GM21381 (cell line): Measurements from ENCODE around the gene FAM107B.

ENCODE experiments used
- ATAC-seq: cut with Tn5 transposase; IDR thresholded peaks from one replicate; pipeline ENCODE4 v1.9.1; 2021; ENCODE audit warnings: mild to moderate bottlenecking, moderate library complexity; ENCODE audit not compliant: unreplicated experiment

FAM107B gene

GRCh38 chr10:14518149-14518548 lies 256.5 kb downstream of the FAM107B start:
- ATAC-seq = no peak

GRCh38 chr10:14513123-14513522 lies 261.6 kb downstream of the FAM107B start:
- ATAC-seq = no peak

DNA sequence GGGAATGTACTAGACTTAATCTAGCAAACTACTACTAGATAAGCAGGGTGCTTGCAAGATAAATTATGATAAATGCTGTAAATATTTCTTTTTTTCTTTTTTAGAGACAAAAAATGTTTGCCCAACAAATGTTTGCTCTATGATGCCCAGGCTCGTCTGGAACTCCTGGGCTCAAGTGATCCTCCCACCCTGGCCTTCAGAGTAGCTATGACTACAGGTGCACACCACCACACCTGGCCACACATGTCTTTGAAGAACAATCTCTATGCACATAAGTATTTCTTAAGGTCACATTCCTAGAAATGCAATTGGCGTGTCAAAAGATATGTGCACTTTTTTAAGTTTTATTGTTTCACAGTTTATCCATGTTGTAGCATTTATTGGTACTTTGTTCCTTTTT lies 264.4 kb downstream of the FAM107B start:
- ATAC-seq = no peak

DNA sequence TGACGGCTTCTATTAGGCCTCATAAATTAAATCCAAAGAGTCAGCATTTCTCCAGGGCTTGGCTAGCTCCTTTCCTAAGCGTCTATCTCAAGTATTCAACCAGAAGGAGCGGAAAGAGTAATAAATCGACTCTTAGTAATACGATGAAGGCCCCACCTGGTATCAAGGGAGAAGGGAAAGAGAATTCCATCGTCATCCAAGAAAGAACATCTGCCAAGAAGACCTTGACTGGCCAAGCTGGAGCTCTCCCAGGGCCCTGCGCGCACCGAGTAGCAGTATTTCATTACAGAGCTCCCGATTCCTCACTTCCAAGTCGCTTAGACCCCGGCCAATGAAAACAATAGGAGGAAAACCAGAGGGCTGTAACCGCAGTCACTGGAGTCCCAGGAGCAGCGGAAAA lies 266.0 kb downstream of the FAM107B start:
- ATAC-seq = no peak

DNA sequence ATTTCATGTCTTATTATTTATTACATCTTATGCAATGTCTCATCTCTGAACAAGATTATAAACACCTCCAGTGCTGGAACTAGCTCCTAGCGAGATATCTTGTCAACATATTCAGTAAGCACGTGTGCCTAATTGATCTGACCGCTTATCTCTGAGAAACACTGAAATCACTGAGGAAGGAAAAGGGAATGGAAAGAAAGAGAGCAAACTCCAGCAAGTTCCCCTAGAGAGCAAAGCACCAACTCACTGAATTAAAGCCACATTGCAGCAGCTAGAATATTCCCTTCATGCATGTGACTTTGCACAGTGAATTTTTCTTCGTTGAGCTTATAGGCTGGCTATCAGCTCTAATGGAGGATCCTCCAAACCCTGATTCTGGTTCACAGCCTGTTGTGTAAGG lies 266.9 kb downstream of the FAM107B start:
- no peak for ATAC-seq

DNA sequence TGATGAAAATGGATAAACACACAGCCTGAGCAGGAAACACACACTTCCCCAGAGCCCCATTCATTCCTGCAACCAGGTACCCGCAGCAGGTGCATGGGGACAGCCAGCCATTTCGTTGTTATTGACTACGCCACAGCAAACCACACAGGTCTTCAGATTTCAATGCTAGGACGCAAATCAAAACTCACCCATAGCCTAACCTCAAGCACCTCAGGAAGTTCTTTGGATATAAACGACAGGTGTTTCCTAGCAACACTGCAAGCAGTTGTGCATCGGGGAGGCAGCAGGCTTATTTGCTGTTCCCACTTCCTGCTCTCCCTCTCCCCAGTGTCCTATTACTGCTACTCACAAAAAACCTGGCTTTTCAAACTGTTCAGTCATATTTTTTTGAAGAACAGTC lies 267.5 kb downstream of the FAM107B start:
- no peak for ATAC-seq

- no peak for ATAC-seq
Measured at GRCh38 chr10:14502431-14502830, 272.3 kb downstream of the FAM107B start.

DNA sequence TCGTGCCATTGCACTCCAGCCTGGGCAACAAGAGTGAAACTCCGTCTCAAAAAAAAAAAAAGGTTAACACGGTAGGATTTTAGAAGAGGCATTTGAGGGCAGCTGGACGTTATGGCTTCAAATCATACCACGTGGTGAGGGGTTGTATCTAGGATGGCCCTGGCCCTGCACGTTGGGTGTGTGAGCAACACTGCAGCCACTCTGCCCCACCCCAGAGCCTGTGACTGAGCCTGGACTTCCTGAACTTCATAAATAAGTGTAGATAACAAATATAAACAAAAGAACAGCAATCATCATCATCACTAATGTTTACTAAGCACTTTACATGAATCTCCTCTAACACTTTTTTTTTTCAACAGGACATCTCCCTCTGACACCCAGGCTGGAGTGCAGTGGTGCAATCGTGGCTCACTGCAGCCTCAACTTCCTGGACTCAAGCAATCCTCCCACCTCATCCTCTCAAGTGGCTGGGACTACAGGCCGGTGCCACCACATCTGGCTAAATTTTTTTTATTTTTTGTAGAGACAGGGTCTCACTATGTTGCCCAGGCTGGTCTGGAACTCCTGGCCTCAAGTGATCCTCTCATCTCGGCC lies 274.4 kb downstream of the FAM107B start:
- no peak for ATAC-seq

DNA sequence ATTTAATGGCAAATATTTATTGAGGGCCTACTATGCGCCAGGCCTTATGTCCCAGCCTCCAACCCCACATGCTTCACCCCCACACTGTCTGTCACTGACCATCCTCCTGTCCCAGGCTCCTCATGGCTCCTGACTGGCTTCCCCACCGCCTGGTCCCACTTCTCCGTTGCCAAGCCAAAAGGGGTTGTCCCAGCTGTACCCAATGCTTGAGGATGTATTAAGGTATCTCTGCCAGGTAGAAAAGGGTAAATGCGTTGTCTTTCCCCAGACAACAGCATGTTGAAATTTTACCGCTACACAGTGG lies 275.1 kb downstream of the FAM107B start:
- no peak for ATAC-seq

DNA sequence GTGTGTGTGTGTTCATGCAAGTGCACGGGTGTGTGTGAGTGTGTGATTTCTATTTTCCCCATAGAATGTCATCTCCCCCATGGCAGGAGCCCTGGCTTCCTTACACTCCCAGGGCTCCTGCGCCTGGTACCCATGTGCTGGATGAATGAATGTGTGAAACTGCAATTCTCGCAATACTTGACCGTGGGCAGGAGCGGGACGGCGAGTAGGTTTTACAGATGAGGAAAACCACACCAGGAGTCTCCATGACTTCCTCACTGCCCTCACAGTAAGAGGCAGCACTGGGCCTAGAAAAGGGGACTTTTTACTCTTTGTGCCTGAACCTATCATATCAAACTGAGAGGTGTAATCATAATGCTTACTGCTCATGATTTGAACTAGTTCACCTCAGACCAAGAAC lies 276.4 kb downstream of the FAM107B start:
- ATAC-seq = no peak

DNA sequence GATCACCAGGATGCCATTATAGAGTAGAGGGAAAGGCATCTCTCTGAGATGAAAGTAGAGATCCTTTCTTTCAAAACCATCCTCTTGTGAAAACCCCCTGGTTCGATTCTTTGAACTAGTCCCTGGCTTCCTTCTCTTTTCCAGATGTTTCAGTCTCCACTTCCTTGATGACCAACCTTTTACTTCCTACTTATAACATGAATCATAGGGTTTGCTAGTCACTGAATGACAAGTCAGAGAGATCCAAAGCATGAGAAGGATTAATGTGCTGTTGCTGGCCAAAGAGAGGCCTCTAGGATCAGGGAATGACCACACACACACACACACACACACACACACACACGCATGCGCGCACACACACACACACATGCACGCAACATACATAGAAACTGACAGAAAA lies 282.9 kb downstream of the FAM107B start:
- no peak for ATAC-seq

GRCh38 chr10:14489522-14490177 lies 285.0 kb downstream of the FAM107B start:
- no peak for ATAC-seq

DNA sequence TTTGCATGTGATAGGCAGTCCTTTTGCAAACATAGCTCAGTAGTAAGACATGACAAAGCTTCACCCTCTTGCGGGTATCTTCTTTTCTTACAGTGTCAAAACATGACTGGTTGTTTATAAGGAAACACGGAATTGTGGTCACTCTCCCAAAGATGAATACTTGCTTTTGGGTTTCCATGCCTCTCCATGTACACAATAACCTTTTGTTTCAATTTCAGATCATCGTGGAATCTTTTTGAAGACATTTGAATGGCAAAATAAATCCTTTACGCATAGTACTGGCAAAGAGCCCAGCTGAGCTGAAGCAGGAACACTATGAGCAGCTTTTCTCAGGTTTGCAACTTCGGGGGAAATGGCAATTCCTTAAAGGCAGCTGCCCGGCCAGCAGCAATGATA lies 287.2 kb downstream of the FAM107B start:
- no peak for ATAC-seq

GRCh38 chr10:14486777-14487487 lies 287.8 kb downstream of the FAM107B start:
- ATAC-seq = no peak

- ATAC-seq = no peak
Measured at GRCh38 chr10:14485986-14486385, 288.7 kb downstream of the FAM107B start.

GRCh38 chr10:14483417-14483816 lies 291.3 kb downstream of the FAM107B start:
- ATAC-seq = no peak

DNA sequence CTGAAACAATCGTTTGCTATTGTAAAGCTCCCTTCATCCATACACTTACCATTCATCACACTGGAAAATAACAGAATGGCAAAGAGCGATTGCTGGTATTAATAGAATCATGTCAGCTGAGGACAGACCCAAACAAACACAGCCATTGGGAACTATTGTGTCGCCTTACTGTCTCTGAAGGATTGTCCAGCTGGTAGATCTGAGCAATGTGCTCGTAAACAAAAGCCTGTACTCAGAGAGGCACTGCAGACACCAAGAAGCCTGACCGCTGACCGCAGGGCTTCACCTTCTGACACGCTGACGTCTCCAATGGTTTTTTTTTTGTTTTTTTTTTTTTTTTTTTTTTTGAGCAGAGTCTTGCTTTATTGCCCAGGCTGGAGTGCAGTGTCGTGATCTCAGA lies 292.9 kb downstream of the FAM107B start:
- no peak for ATAC-seq

- no peak for ATAC-seq
Measured at GRCh38 chr10:14481014-14481413, 293.7 kb downstream of the FAM107B start.

- ATAC-seq = no peak
Measured at GRCh38 chr10:14478604-14479003, 296.1 kb downstream of the FAM107B start.

DNA sequence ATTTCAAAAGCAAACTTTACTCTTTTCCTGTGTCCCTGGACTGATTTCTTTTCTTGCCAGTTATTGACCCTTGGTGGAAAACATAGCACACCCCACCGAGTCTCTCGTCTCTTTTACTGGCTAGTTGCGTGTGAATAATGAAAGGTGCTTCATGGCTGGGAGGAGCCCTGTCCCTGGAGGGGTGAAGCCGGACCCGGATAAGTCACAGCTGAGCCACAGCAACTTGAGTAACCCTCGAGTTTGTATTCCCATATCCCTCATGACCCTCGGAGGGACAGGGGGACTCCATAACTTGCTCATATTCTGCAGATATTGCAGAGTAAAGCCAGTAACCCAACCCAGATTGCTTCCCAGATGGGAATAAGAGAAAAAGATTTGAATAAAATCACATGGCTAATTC lies 296.5 kb downstream of the FAM107B start:
- ATAC-seq = no peak

DNA sequence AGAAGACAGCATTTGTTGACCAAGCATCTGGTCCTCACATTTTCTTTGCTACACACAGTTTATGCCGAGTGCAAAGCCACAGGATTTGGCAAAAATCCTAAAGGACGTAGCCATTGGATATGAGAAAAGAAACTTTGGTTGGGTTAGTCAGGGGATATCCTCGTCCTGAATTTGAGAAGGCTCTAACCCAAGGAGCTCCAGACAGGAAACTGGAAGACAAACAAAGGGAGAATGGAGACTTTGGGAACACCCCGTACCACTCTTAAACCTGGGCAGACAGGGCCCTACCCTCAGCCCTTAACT lies 297.3 kb downstream of the FAM107B start:
- no peak for ATAC-seq

DNA sequence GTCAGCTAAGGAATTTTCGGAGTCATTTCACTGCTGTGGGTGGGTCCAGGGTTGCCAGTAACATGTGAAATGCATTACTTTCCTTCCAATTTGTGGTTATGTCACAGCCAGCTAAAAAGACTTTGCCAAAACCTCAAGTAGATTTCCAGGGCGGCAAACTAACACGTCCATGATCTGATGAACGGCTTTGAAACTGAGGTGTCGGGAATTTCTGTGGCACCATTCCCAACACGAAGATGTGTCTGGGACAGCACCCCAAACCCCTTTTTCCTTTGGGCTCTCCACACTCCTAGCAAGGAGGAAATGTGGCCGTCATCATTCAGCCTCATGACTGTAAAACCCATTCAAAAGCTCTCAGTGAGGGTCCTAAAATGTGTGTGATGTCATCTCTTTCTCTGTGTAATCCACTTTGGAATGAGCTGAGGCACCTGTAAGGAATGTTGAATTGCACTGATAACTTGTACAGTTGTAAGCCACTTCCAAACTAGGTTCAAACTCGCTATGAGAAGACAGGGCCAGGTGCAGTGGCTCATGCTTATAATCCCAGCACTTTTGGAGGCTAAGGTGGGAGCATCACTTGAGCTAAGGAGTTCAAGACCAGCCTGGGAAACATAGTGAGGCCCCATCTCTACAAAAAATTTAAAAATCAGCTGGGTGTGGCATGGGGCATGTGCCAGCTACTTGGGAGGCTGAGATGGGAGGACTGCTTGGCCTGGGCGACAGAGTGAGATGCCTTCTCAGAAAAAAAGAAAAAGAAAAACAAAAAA lies 297.9 kb downstream of the FAM107B start:
- ATAC-seq = no peak
